SKM-1 (cell line): Measurements from ENCODE around the gene RGS19.
A peak's percentile ranks its signal among the peaks of the same experiment; 100 is the strongest.
"Not testable (repeated sequence)": the region's sequence is repeated elsewhere in the genome, so short reads cannot be mapped to it uniquely, and the experiment has no call there.

Source experiments
- DNase-seq: peaks from one replicate; lab custom pipeline; 2025; ENCODE audit not compliant: unreplicated experiment; lab: John Stamatoyannopoulos, UW

The RGS19 gene

DNA sequence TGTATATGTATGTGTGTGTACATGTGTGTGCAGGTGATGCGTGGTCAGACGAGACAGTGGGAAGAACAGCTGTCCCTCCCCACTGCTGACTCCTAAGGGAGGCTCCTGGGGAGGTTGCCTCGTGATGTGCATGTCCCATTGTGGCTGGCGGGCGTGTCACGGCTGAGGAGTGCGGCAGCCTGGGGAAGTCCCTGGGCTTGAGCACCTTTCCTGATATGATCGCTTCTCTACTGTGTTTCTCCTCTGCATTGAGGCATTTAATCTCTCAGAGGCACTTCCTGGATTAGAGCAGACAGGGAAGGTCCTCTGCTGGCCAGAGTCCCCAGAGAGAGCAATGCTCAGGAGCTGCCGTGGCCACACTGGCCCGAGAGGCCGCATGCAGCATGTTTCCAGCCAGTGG lies 16.6 kb upstream of the RGS19 start:
- DNase-seq, result no peak

DNA sequence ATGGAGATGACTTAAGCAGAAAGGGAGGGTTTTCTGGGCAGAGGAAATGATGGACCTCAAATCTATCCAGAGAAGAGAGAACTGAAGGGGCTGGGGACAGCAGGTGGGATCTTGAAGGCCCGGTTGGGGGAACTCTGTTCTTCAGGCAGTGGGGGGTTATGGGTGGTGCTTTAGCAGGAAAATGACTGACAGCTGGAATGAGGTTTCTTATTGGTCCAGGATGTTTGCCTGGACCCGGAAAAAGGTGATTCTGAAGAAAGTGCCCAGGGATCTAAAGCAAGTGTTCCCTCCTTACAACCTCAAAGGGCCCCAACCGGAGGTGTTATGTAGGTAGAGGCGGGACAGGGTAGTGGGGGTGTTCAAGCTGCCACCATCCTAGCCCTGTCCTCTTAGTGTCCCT lies 16.1 kb upstream of the RGS19 start:
- no peak for DNase-seq

DNA sequence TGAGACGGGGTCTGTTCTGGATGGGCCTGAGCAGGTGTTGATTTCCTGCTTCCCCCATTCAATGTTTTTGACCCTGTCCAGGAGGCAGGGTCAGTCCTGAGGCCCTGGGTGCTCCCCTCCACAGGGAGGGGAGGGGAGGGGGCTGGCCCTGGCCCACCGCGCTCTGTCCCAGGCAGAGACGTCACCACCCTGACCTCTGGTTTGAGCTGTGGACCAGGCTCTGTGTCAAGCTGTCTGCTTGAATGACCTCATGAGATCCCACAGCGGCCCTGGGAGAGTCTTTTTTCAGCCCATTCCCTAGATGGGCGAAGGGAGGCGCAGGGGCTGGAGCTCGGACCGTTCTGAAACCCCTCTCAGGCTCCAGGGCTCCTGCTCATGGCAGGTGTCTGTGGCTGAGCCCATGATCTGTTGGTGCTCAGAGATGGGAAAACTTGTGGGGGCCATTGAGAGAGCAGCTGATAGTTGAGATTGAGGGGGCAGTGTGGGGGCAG lies 13.7 kb upstream of the RGS19 start:
- no peak for DNase-seq

DNA sequence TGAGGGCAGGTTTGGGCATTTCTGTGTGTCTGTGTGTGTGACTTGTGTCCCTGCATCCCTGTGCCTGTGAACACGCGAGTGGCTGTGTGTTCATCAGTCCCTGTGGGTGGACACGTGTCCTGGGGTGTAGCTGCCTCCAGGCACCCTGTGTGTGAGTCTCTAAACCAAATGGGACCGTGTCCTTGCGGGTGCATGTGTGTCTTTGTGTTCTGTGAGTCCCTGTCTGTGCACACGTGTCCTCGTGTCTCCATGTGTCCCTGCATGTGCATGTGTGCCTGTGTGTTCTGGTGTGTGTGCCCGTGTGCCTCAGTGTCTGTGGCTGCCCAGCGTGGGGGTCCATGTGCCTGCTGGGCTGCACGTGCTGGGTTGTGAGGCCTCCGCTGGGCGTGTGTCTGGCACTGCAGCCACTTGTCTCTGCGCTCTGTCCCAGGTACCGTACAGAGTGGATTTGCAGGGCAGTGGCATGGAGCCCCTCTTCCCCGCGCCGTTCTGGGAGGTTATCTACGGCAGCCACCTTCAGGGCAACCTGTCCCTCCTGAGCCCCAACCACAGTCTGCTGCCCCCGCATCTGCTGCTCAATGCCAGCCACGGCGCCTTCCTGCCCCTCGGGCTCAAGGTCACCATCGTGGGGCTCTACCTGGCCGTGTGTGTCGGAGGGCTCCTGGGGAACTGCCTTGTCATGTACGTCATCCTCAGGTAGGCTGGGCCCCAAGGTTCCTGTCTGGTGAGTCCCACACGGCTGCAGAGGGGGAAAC lies 13.1 kb upstream of the RGS19 start:
- no peak for DNase-seq

DNA sequence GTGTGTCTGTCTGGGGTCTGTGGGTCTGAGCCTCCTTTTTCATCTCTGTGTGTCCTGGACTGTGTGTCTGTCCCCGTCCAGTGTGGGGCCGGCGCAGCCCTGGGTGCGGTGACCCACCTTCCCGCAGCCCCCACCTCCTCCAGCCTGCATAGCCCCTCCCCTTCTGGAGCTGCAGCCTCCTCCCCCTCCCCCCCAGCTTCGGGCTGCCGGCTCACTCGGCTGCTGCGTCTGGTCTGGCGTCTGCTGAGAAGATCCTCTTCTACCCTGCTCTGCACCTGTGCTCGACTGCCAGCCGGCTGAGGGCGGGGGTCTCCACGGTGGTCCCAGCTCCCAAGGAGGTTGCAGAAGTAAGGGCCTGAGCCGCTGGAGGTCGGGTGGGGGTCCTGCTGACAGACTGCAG lies 12.5 kb upstream of the RGS19 start:
- DNase-seq, result no peak

DNA sequence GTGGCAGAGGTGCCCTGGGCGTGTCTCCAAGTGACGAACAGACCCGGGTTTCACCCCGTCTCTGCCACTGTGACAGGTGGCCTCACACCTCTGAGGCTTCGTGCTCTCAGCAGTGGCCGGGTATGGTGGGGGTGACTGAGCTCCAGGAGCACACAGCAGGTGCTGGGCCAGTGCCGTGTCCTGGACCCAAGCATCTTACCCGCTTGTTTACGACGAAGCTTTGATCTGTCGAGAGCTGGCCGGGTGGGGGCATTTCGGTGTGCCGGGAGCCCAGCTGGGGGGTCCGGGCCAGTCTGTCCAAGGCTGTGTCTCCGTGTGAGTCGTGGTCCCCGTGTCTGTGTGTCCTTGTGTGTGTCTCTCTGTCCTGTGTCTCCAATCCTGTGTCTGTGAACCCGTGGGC lies 12.0 kb upstream of the RGS19 start:
- no peak for DNase-seq

DNA sequence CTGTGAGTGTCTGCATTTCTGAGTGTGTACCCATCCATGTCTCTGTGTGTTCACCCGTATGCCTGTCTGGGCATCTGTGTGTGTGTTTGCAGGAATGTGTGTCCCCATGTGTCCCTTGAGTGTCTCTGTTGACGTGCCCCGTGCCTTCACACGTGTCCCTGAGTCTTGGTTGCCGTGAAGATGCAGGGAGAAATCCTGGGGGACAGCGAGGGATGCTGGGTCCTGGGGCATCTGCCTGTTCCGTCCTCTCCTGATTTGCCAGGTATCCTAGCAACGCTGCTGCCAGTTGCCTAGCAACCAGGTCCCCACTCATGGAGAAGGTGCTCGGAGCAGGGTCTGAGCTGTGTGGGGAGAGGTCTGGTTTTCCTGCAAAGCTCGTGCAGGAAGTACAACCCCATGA lies 10.8 kb upstream of the RGS19 start:
- DNase-seq, result no peak

DNA sequence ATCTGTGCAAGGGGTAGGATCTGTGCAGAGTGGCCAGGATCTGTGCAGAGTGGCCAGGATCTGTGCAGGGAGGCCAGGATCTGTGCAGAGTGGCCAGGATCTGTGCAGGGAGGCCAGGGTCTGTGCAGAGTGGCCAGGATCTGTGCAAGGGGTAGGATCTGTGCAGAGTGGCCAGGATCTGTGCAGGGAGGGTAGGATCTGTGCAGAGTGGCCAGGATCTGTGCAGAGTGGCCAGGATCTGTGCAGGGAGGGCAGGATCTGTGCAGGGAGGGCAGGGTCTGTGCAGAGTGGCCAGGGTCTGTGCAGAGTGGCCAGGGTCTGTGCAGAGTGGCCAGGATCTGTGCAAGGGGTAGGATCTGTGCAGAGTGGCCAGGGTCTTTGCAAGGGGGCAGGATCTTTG lies 9.3 kb upstream of the RGS19 start:
- not testable (repeated sequence) for DNase-seq

DNA sequence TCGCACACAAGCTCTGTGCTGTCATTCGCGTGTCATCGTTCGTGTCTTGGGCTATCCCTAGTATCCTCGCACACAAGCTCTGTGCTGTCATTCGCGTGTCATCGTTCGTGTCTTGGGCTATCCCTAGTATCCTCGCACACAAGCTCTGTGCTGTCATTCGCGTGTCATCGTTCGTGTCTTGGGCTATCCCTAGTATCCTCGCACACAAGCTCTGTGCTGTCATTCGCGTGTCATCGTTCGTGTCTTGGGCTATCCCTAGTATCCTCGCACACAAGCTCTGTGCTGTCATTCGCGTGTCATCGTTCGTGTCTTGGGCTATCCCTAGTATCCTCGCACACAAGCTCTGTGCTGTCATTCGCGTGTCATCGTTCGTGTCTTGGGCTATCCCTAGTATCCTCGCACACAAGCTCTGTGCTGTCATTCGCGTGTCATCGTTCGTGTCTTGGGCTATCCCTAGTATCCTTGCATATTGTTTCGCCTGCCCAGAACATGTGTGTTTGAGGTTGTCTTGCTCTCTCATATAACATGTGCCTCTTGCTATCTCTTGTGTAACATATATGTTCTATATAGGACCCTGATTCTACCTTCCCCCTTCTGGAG lies 8.0 kb upstream of the RGS19 start:
- not testable (repeated sequence) for DNase-seq

DNA sequence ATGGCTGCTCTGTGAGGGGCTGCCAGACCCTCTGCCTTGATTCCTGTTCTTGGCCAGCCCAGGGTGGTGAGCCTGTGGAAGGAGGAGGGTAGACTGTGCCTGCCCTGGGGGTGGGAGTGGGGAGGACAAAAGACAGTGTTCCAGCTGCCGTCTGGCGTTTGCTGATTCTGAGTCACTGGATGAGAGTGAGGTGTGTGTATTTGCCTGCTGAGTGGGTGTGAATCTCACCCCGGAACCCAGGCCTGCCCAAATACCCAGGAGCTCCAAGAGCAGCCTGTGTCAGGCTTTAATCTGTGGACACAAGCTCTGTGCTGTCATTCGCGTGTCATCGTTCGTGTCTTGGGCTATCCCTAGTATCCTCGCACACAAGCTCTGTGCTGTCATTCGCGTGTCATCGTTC lies 7.5 kb upstream of the RGS19 start:
- no peak for DNase-seq

DNA sequence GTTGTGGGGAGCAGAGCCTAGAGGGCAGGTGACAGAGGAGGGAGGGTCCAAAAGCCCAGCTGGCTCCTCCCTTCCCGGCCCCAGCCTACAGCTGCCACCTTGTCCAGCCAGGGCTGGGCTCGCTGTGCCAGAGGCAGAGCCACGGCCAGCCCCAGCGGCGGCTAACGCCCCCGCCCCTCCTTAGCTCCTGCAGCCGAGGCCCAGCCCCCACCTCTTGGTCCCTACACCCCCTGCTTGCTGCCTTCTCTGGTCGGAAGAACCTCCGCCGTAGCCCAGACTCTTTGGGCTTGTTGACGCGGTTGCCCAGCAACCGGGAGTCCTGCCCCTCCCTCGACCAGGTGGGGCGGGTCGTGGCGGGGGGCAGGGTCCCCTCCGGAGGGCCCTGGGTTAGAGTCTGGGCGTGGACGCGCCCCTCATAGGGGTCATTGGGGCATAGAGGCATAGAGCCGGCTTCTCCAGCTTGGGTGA lies 5.4 kb upstream of the RGS19 start:
- no peak for DNase-seq

DNA sequence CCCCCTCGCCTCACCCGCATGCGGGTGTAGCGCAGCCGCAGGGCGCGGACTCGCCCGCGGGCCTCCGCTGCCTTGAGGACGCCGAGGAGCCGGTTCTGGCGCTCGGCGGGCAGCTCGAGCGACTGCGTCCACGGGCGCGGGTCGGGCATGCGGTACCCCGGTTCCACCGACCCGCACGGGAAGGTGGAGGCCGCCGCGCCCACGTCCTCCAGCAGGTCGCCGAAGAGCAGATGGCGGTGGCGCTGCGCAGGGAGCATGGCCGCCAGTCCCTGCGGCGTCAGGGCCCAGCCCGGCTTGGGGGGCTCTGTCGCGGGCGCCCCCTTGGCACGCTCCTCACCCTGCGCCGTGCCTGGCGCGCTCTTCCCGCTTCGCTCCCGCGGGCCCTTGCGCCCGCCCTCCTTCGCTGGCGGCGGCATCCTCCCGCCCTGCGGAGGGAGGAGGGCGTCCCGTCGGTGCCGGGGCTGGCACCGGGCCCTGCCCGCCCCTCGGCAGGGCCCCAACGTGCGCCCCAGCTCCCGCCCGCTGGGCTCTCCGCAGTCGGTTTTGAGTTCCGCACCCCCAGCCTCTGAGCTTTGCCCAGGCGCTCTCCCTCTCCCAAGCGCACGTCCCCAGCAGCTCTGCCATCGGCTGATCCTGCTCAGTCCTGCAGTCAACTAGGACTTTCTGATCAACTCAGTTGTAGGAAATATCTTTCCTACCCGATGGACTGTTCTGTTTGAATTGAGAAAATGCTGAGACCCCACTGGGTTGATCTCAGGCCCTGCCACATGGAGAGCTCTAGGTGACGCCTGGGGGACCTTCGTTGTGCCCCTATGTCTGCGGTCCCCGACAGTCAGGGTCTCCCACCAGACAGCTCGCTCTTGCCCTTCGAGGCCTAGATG lies 4.7 kb upstream of the RGS19 start, which contains the start of gene LKAAEAR1:
Gene LKAAEAR1, minus strand, starts transcription at position 595 of the 881 bp plus-strand sequence. Its CDS starts 179 bp downstream, at position 416.
- DNase-seq, result no peak

DNA sequence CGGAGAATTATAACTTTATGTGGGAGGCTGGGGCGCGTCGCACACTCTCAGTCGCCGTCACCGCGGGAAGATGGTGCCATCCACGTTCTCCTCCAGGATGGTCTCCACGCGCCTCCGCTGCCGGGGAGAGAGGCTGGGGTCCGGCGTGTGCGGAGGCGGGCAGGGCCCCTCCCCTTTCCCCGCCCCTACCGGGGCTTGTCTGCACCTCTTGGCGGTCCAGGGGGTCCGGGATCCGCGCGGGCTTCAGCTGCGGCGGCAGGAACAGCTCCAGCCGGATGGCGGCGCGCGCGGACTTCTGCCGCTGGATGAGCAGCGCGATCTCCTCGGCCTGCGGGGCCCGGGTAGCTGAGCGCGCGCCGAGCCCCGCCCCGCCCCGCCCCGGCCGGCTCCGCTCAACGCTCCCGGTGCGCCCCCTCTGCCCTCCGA lies 4.1 kb upstream of the RGS19 start:
- peak; percentile 60 for DNase-seq

DNA sequence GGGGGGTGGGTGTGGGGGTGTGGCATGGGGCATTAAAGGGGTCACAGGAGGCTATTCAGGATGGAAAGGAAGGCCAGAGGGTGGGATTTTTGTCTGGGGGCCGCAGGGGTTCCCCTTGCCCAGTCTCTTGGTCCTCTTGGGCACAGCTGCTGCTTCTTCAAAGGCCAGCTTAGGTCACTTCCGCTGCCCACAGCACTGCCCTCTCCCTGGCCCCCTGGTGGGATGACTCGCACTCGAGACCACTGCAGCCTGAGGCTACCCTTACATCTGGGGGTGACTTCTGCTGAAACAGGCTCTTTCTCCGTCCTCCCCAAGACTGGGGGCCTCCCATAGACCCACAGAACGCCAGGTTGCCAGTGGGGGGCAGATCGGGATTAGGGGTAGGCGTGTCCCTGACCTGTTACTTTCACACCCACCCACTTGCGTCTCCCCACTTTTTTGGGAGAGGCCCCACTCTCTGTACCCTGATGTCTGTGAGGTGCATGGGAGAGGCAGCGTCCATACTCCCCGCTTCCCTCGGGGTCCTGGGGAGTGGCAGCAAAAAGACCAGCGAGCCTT lies 3.6 kb upstream of the RGS19 start:
- no peak for DNase-seq

DNA sequence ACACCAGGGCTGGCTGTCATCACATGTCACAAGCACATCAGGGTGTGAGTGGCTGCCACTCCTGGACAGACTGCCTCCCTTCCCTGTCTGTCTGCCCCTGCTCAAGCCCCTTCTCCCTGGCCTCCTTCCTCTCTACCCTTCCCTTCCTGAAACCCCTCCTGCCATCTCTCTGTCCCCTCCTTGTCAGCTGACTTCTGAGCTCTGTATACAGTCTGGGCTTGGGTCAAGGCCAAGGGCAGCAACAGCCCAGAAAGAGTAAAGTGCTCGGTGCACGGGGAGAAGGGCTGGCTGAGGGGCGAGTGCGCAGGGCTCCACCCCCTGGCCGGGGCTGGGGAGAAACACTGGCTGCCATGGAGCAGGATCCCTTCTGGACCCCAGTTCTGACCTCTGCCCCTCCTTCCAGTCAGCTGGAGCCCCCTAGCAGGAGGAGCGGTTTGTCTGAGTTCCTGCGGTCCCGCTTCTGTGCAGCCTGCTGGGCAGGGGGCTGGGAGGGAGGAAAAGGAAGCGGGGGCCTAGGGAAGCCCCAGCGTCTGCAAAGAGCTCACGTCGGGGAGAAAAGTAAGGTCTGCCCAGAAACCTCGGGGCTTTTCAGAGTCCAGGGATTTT lies 2.9 kb upstream of the RGS19 start:
- DNase-seq, result no peak

DNA sequence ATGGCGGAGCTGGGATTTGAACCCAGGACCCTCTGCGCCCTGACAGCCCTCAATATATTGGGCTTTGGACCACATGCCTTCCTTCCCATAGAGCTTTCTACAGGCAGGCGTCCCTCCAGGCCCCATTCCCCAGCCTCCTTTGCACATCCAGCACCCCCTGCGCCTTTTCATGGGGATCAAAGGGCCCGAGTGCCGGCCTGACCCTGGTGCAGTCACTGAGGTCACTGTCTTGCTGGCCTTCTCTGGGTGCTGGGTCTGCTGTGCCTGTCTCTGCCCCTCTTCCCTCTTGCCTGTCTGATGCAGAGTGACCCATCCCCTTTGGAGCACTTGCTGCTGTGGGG lies 2.3 kb upstream of the RGS19 start:
- no peak for DNase-seq

DNA sequence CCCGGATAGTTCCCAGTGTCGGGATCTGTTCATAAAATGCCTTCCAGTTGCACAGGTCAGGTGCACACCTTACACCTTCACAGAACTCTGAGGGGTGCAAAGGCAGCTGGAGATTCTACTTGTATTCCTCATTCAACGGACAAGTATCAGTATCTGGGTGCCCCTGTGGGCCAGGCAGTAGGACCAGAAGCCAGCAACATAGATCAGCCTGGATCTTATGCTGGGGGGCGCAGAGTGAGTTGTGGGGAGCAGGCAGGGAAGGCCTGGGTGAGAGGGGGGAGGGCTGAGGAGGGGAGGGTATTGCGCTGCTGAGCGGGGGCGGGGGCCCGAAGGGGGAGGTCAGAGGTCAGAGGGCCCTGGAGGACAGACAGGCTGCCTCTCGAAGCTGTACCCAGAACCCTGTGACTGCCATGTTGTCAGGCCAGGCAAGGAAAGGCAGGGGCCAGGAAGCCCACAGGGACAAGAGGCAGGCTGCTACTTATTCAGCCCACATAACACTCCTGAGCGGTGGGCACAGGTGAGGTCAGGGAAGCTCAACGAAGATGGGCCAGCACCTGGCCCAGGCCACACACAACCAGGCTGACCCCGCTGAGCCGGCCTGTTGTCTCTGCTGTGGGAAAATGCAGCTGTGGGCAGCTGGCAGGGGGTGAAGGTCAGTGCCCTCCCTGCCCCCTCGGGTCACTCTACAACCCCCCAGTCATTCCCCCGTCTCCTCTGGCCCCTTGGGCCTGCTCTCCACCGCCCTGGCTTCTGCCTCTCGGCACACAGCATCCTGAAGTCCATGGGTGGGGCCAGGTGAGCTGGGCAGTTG lies 1.7 kb upstream of the RGS19 start:
- DNase-seq, result no peak

DNA sequence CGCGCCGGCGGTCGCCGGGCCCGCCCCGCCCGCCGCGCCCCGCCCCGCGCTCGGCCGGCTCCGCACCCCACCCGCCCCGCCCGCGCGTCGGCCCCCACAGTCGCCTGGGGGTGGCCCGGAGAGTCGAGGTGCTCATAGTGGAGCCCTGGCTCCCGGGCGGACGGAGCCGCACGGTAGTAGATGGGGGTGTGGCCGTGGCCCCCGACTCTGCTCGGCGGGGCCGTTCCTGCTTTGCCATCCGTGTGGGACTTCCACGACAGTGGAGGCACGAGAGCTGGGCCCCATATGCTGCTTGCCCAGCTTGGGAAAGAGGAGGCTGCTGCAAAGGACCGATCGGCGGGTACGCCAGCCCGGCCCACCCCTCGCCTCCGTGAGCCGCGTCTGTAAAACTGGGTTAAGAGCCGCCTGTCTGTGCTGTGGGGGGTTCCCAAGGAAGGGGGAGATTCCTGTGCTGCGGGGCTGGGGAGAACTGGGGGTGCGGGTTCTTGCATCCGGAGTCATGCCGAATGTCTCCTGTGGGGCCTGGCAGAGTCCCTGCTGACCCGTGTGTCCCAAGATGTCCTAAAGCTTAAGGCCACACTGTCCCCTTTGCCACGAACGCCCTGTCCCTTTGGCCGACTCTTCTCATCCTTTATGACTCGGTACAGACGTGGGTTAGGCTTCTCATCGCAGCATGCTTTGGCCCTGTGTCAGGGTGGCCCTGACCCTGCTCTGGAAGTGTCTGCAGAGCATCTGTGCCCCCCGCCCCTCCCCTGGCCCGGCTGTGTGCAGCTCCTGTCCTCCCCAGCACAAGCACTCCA lies 895 bp upstream of the RGS19 start, which contains the start of gene OPRL1:
Gene OPRL1, plus strand, starts transcription at position 70 of the 800 bp plus-strand sequence. CDS start 12,639 bp downstream, outside the sequence.
- DNase-seq, result no peak

DNA sequence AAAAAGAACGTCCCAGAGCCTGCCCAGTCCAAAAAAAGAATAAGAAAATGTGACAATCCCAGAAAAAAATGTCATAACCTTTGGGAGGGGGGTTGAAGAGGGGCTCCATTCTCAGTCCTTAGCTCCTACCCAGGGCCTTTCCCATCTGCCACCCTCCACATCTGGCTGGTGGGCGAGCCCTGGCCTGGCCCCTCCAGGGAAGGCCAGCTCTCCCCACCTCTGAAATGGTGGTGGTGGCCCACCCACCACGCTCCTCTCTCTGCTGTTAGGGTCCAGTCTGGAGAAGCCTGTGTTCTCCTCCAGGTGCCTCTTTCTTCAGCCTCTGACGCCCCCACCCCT lies 415 bp downstream of the RGS19 start:
- DNase-seq, result no peak
